ENCODE measurements around the gene TUBG1. TPM values are rescaled to one million over a fixed set of nuclear protein-coding genes. Genes with fewer than 3 reads are reported as not detected.
"Not testable (repeated sequence)": the region's sequence is repeated elsewhere in the genome, so short reads cannot be mapped to it uniquely, and the experiment has no call there.

TUBG1 gene
- total RNA-seq, 1 donor from 2014 or later = 67.6 TPM

- intact Hi-C loops (cut with micrococcal nuclease) = no loop called here
Observed at GRCh38 chr17:42623271-42623670, 13.8 kb downstream of the TUBG1 start.

GRCh38 chr17:42623732-42624596, 14.5 kb downstream of the TUBG1 start:
- intact Hi-C loops (cut with micrococcal nuclease) = no loop called here

DNA sequence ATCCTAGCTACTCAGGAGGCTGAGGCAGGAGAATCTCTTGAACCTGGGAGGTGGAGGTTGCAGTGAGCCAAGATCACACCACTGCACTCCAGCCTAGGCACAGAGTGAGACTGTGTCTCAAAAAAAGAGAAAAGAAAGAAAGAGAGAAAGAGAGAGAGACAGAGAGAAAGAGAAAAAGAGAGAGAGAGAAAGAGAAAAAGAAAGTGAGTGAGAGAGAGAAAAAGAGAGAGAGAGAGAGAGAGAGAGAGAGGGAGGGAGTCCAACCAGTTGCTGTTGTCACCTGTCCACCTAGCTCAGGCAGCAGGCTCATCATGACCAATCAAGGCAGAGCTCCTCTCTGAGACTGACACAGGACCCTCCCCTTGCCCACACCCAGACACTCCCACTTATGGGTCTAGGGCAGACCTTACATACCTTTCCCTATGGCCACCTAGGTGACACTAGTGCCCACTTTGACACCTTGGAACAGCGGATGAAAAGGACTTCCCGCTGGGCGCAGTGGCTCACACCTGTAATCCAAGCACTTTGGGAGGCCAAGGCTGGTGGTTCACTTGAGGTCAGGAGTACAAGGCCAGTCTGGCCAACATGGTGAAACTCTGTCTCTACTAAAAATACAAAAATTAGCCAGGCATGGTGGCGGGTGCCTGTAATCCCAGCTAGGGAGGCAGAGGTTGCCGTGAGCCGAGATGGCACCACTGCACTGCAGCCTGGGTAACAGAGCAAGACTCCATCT, 17.7 kb downstream of the TUBG1 start:
- intact Hi-C loops (cut with micrococcal nuclease) = not testable (repeated sequence)

DNA sequence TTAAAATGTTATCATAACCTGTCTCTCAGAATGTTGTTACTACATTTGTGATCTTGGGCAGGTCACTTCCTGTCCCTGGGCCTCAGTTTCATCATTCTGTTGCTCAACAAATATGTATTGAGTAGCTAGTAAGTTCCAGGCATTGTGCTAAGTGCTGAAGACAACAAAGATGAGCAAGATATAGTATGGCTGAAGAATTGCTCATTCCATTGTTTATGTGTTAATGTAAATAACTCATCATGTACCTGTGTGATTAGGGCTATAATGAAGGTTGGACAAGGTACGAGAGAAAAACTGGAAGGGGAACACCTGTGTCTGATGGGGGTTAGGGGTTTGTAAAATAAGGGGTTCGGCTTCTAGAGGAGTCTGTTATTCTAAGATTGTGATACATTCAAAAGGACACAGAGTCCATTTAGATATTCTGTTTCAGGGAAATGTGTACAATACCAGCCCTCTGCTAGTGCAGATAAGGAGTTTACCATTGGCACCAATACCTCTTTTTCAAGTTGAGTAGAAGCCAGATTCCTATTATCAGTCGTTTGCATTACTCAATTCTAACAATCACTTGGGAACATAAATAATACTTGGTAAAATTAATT, 20.0 kb downstream of the TUBG1 start:
- intact Hi-C loops (cut with micrococcal nuclease) = no loop called here

- intact Hi-C loops (cut with micrococcal nuclease) = no loop called here
Observed at GRCh38 chr17:42632949-42633444, 23.5 kb downstream of the TUBG1 start.

DNA sequence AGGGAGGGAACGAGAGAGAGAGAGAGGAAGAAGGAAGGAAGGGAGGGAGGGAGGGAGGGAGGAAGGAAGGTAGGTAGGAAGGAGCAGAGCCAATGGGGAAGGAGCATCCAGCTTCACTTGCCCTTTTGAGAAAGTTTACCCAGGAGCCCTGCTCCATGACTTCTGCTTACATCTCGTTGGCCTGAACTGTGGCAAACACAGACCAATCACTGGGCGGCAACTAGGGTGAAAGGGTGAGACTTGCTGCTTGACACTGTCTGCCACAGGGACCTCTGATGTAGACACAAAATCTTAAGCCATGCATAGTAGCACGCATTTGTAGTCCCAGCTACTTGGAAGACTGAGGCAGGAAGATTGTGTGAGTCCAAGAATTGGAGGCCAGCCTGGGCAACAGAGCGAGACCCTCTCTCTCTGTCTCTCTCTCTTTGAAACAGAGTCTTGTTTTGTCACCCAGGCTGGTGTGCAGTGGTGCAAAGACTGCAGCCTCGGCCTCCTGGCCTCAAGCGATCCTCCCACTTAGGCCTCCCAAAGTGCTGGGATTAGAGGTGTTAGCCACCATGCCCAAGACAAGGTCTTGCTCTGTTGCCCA, 30.1 kb downstream of the TUBG1 start:
- intact Hi-C loops (cut with micrococcal nuclease) = no loop called here

- intact Hi-C loops (cut with micrococcal nuclease) = no loop called here
Observed at GRCh38 chr17:42640121-42640520, 30.6 kb downstream of the TUBG1 start.

DNA sequence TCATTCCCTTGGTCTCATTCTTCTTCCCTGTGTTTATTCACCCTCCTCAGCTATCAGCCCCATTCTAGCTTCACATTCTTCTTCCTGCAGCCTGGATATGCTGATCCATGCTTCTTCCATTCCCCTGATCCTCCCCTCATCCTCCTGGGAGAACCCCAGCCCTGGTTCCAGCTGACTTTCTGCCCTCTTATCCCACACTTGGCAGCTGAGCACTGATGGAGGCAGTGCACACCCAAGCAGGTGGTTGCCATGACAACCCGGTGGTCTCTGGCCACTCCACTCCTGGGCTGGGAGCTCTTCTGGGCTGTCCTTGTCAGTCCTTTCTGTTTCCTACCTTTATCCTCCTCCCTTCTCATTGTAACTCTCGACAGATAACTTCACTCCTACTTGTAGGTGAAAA, 32.9 kb downstream of the TUBG1 start:
- intact Hi-C loops (cut with micrococcal nuclease) = no loop called here

GRCh38 chr17:42647778-42648177, 38.3 kb downstream of the TUBG1 start:
- intact Hi-C loops (cut with micrococcal nuclease) = no loop called here

DNA sequence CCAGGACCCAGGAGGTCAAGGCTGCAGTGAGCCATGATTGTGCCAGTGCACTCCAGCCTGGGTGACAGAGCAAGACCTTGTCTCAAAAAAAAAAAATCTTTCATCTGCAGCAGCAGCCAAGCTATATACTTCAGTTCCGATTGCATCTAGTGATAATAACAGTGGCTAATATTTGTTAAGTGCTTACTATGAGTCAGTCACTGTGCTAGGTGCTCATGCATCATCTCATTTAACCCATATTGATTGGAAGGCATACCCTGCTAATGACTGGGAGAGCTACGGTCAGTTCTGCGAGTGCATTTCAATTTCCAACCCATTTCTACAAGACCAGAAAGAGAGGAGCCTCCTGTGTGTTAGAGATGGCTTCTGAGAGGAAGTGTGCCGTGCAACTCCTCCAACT, 41.9 kb downstream of the TUBG1 start:
- intact Hi-C loops (cut with micrococcal nuclease) = no loop called here

GRCh38 chr17:42653179-42654124, 44.0 kb downstream of the TUBG1 start:
- intact Hi-C loops (cut with micrococcal nuclease) = no loop called here

DNA sequence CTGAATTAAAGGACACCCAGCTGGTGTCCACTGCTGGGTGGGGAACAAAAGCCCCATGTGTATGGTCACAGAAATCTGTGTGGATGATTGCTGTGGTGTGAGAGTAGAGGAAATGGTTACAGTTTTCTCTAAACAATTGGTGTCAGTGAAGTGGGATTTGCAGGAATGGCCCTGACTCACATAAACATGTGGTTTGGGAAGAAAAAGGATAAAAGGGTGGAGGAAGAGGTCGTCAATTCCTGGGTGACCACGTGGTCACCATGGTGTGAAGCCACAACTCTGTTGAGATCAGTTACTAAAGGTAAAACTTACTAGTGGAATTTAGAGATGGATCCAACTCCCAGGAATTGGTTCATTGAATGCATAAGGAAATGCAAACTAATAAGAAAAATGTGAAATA, 46.0 kb downstream of the TUBG1 start:
- intact Hi-C loops (cut with micrococcal nuclease) = no loop called here

- intact Hi-C loops (cut with micrococcal nuclease) = no loop called here
Observed at GRCh38 chr17:42657824-42658588, 48.5 kb downstream of the TUBG1 start.

GRCh38 chr17:42659079-42659931, 49.8 kb downstream of the TUBG1 start, which contains the start of gene TUBG2:
TUBG2 (plus strand) TSS chr17:42659284; CDS start chr17:42659504, 220 bp downstream.
- intact Hi-C loops (cut with micrococcal nuclease) = no loop called here

DNA sequence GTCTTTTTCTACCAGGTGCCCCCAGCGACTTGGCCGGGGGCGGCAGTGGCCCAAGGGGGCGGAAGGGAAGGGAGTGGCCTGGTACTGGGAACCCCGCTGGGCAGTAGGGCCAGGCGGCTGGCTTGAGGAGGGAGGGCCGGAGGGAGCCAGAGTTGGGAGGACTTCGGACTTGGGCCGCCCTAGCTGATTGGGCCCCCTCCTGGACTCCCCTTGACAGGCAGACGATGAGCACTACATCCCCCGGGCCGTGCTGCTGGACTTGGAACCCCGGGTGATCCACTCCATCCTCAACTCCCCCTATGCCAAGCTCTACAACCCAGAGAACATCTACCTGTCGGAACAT, 50.4 kb downstream of the TUBG1 start:
- intact Hi-C loops (cut with micrococcal nuclease) = not testable (repeated sequence)

- intact Hi-C loops (cut with micrococcal nuclease) = no loop called here
Observed at GRCh38 chr17:42660692-42661345, 51.3 kb downstream of the TUBG1 start.
